Panc1 (cell line): Measurements from ENCODE around the gene MIR17HG.

Source experiments
- POLR2AphosphoS5 ChIP-seq: IDR thresholded peaks from 2 replicates; pipeline ENCODE4 v1.6.1; 2012; ENCODE audit warnings: mild to moderate bottlenecking, low read depth, low read length, moderate library complexity
- SIN3A ChIP-seq: IDR thresholded peaks from 2 replicates; pipeline ENCODE4 v1.6.1; 2012; ENCODE audit warnings: low read depth, mild to moderate bottlenecking, low read length, moderate library complexity, borderline replicate concordance; ENCODE audit not compliant: insufficient read depth
- TCF7L2 ChIP-seq: IDR thresholded peaks from 2 replicates; pipeline ENCODE4 v1.6.1; 2011; ENCODE audit warnings: mild to moderate bottlenecking, low read depth, low read length, inconsistent platforms
- TF ChIP-seq, protein P1 (sequence below): fragments of 450-650 bp; IDR thresholded peaks from 2 replicates; pipeline ENCODE4 v1.5.1; 2017; ENCODE audit warnings: mild to moderate bottlenecking
- TF ChIP-seq, protein P2 (sequence below), 2 experiments: IDR thresholded peaks; 2 replicates each; pipeline ENCODE4 v1.6.1; 2011 to 2012; ENCODE audit warnings: low read depth in 2 of 2, control low read depth in 1 of 2, low read length in 1 of 2, mild to moderate bottlenecking in 1 of 2, moderate library complexity in 1 of 2; ENCODE audit not compliant: insufficient read depth in 1 of 2

- TF ChIP-seq, protein P1, sequence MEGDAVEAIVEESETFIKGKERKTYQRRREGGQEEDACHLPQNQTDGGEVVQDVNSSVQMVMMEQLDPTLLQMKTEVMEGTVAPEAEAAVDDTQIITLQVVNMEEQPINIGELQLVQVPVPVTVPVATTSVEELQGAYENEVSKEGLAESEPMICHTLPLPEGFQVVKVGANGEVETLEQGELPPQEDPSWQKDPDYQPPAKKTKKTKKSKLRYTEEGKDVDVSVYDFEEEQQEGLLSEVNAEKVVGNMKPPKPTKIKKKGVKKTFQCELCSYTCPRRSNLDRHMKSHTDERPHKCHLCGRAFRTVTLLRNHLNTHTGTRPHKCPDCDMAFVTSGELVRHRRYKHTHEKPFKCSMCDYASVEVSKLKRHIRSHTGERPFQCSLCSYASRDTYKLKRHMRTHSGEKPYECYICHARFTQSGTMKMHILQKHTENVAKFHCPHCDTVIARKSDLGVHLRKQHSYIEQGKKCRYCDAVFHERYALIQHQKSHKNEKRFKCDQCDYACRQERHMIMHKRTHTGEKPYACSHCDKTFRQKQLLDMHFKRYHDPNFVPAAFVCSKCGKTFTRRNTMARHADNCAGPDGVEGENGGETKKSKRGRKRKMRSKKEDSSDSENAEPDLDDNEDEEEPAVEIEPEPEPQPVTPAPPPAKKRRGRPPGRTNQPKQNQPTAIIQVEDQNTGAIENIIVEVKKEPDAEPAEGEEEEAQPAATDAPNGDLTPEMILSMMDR: no peak
- TF ChIP-seq POLR2AphosphoS5 (no peak), TCF7L2 (no peak), SIN3A (no peak)
- TF ChIP-seq, protein P2, sequence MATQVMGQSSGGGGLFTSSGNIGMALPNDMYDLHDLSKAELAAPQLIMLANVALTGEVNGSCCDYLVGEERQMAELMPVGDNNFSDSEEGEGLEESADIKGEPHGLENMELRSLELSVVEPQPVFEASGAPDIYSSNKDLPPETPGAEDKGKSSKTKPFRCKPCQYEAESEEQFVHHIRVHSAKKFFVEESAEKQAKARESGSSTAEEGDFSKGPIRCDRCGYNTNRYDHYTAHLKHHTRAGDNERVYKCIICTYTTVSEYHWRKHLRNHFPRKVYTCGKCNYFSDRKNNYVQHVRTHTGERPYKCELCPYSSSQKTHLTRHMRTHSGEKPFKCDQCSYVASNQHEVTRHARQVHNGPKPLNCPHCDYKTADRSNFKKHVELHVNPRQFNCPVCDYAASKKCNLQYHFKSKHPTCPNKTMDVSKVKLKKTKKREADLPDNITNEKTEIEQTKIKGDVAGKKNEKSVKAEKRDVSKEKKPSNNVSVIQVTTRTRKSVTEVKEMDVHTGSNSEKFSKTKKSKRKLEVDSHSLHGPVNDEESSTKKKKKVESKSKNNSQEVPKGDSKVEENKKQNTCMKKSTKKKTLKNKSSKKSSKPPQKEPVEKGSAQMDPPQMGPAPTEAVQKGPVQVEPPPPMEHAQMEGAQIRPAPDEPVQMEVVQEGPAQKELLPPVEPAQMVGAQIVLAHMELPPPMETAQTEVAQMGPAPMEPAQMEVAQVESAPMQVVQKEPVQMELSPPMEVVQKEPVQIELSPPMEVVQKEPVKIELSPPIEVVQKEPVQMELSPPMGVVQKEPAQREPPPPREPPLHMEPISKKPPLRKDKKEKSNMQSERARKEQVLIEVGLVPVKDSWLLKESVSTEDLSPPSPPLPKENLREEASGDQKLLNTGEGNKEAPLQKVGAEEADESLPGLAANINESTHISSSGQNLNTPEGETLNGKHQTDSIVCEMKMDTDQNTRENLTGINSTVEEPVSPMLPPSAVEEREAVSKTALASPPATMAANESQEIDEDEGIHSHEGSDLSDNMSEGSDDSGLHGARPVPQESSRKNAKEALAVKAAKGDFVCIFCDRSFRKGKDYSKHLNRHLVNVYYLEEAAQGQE (IDR thresholded peaks at IDR 0.05; ENCODE audit: insufficient read depth in 1 of 2, low read depth in 2 of 2, low read length in 1 of 2): no peak
These were observed 25.4 kb downstream of the MIR17HG start for GRCh38 chr13:91372911-91373310.
